Skeletal muscle tissue (tissue), 4 donors: ENCODE measurements around the gene DDR1. TPM values are rescaled to one million over a fixed set of nuclear protein-coding genes. Genes with fewer than 3 reads are reported as not detected.
"Not testable (repeated sequence)": the region's sequence is repeated elsewhere in the genome, so short reads cannot be mapped to it uniquely, and the experiment has no call there.

Experiments used
- H3K27ac ChIP-seq: one replicate; pipeline ENCODE4 v1.7.0; 2013; ENCODE audit warnings: mild to moderate bottlenecking, low read depth, low read length, inconsistent platforms
- H3K27me3 ChIP-seq, 3 donors: one replicate each; pipeline ENCODE4 v1.7.0; 2013; ENCODE audit warnings: low read length in 3 of 3; ENCODE audit not compliant: control insufficient read depth in 3 of 3, insufficient read depth in 3 of 3
- H3K36me3 ChIP-seq, 3 donors: one replicate each; pipeline ENCODE4 v1.7.0; 2013; ENCODE audit warnings: low read length in 3 of 3; ENCODE audit not compliant: control insufficient read depth in 3 of 3, insufficient read depth in 3 of 3
- H3K4me1 ChIP-seq, 3 donors: one replicate each; pipeline ENCODE4 v1.7.0; 2013; ENCODE audit warnings: low read length in 3 of 3, mild to moderate bottlenecking in 3 of 3; ENCODE audit not compliant: control insufficient read depth in 3 of 3, insufficient read depth in 3 of 3
- H3K4me3 ChIP-seq, 3 donors: one replicate each; pipeline ENCODE4 v1.7.0; 2013; ENCODE audit warnings: low read length in 3 of 3
- H3K9ac ChIP-seq, 3 donors: one replicate each; pipeline ENCODE4 v1.7.0; 2013; ENCODE audit warnings: low read length in 3 of 3, mild to moderate bottlenecking in 3 of 3, moderate library complexity in 2 of 3, low read depth in 1 of 3
- H3K9me3 ChIP-seq, 3 donors: one replicate each; pipeline ENCODE4 v1.7.0; 2013; ENCODE audit warnings: low read length in 3 of 3; ENCODE audit not compliant: control insufficient read depth in 3 of 3
- total RNA-seq: library from RNA; depleted of rRNA; stranded (reverse); fragments of >200 nt; gene quantifications from one replicate; pipeline ENCODE4 v1.2.3, GENCODE V29; 2014
- donor health status: Osteomylitis.

DDR1 gene
- total RNA-seq, 1 donor from 2014 or later: 40.7 TPM

DNA sequence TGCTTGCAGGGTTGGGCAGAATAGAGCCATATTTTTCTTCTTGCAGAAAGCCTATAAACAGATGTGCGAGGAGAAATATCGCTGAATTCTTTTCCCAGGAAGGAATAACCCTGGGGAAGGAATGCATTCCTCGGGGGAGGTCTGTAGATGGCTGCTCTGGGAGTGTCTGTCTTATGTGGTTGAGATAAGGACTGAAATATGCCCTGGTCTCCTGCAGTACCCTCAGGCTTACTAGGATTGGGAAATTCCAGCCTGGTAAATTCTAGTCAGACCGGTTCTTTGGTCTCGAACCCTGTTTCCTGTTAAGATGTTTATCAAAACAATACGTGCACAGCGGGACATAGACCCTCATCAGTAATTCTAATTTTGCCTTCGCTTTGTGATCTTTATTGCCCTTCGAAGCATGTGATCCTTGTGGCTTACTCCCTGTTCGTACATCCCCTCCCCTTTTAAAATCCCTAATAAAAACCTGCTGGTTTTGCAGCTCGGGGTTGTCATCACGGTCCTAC, 15.0 kb upstream of the DDR1 start:
- H3K27ac ChIP-seq, H3K36me3 ChIP-seq, H3K4me3 ChIP-seq, H3K9ac ChIP-seq, H3K4me1 ChIP-seq, H3K27me3 ChIP-seq, H3K9me3 ChIP-seq: not testable (repeated sequence)

DNA sequence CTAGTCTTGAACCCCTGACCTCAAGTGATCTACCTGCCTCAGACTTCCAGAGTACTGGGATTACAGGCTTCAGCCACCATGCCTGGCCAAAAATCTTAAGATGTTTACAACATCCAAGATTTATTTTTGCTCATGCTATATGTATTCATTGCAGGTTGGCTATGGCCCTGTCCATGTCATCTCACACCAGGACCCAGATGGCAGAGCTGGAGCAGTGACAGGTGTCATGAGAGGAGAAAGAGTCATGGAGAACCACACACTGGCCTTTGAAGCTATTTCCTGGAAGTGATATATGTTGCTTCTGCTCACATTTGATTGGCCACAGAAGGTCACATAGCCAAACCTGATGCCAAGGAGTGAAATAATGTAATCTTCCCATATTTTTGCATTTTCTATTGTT, 13.8 kb upstream of the DDR1 start:
- Histone ChIP-seq H3K27me3 (no peaks in the 10 kb centered on the region), H3K9ac (no peak overlapping the region), H3K4me3 (no peak overlapping the region), H3K27ac (no peak overlapping the region), H3K4me1 (peaks cover 0 to 2% (median 0%) of the 10 kb centered on the region in 3 donors), H3K36me3 (no peaks in the 10 kb centered on the region), H3K9me3 (no peaks in the 10 kb centered on the region)

DNA sequence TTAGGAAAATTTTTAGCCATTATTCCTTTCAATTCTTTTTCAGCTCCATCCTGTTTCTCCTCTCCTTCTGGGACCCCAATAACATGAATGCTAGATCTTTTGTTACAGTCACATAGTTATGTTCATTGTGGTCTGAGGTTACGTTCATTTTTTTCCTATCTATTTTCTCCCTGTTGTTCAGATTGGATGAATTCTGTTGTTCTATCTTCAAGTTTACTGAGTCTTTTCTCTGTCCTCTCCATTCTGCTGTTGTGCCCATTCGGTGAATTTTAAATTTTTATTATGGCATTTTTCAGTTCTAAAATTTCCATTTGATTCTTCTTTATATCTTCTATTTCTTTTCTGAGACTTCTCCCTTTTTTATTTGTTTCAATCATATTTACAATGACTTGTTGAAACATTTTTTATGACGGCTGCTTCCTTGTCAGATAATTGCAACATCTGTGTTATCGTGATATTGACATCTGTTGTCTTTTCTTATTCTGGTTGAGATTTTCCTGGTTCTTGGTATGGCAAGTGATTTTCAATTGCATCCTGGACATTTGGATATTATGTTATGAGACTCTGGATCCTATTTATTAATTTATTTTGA, 12.6 kb upstream of the DDR1 start:
- H3K27me3 ChIP-seq: no peaks in the 10 kb centered on the region
- H3K27ac ChIP-seq: no peak overlapping the region
- peaks cover 4 to 9% (median 4%) of the 10 kb centered on the region in 3 donors for H3K4me1 ChIP-seq
- H3K9me3 ChIP-seq: no peaks in the 10 kb centered on the region
- H3K4me3 ChIP-seq: no peak overlapping the region
- no peaks in the 10 kb centered on the region for H3K36me3 ChIP-seq
- H3K9ac ChIP-seq: no peak overlapping the region

DNA sequence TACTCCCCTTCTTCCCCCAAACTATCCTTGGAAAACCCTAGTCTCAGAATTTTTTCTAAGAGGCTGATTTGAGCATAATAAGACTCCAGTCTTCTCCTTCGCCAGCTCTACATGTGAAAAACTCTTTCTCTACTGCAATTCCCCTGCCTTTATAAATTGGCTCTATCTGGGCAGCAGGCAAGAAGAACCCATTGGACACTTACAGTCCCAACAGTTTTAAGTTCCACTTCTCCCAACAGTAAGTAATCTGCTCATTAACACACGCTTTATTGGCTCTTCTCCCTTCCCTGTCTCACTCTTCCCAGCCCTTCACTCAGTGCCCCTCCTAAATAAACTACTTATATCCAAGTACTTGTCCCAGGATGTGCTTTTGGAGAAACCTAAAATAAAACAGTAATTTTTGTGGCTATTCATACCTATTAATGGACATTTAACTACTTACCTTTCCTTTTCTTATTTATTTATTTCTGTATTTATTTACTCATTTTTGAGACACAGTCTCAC, 11.1 kb upstream of the DDR1 start:
- Histone ChIP-seq H3K4me1 (peaks cover 13 to 21% (median 17%) of the 10 kb centered on the region in 3 donors), H3K9ac (no peak overlapping the region), H3K36me3 (no peaks in the 10 kb centered on the region), H3K9me3 (no peaks in the 10 kb centered on the region), H3K27me3 (no peaks in the 10 kb centered on the region), H3K27ac (no peak overlapping the region), H3K4me3 (no peak overlapping the region)

DNA sequence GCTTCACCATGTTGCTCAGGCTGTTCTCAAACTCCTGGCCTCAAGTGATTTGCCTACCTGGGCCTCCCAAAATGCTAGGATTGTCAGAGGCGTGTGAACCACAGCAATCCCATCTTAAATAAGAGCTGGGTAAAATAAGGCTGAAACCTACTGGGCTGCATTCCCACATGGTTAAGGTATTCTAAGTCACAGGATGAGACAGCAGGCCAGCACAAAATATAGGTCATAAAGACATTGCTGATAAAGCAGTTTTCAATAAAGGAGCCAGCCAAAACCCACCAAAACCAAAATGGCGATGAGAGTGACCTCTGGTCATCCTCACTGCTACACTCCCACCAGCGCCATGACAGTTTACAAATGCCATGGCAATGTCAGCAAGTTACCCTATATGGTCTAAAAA, 10.5 kb upstream of the DDR1 start:
- not testable (repeated sequence) for H3K9ac ChIP-seq, H3K9me3 ChIP-seq, H3K4me3 ChIP-seq, H3K27ac ChIP-seq, H3K36me3 ChIP-seq, H3K27me3 ChIP-seq
- H3K4me1 ChIP-seq: peaks cover 16 to 27% (median 23%) of the 10 kb centered on the region in 3 donors

DNA sequence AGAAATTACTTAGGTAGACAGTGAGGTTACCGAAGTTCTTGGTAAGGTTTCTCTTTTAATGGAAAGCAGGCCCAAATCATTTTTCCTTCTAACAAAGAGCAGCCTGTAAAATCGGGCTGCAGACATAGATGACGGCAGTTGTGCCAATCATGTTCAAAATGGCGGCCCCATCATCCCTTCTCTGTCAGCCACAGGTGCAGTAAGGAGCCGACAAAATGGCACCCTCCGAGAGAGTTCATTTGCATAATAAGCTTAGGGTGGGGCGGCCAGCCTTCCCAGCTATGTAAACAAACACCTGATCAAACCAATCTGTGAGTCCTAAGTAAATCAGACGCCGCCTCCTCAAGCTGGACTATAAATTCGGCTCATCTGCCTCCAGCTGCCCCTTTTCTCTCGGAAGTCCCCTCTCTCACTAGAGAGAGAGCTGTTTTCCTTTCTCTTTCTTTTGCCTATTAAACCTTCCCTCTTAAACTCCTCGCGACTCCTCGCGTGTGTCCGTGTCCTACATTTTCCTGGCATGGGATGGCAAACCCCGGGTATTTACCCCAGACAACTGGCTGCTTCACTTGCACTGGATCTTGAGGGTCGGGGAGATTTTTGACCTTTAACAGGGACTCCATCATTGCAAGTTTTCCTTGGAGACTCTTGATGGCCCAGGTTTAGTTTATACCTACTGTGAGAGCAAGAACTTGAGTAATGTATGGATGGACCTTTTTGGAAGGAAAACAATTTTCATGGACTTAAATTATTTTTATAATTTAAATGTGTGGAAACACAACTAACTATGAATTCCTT, 8.9 kb upstream of the DDR1 start:
- H3K9me3 ChIP-seq: no peaks in the 10 kb centered on the region
- H3K27ac ChIP-seq: no peak overlapping the region

DNA sequence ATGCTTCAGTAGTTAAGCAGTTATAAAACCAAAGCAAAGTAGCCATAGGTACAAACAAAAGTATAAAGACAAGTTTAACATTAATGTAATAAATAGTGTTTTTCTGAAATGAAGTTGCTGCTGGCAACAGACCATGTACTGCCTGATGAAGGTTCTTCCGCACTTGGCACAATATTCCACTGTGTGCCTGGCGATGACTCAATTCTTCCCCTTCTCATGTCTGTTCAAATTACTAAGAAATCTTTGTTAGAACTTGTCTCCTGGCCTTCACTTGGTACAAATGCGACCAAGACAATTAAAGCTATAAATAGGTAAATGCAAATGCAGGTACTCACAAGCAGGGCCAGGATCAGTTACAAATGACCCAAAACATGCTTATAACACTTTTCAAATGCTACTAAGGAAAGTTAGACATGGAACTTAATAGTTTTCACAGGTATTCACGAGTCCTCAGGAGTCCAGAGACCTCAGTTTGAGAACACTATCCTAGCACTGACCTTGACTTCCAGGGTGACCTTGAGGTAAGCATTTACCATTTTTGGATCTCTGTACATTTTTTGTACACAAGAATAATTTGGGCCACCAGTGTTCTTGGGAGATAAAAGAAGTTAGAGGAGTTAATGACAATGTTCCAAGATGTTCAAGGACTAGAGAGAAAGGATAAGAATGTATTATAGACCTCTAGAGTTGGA, 8.1 kb upstream of the DDR1 start:
- Histone ChIP-seq H3K9ac (no peak overlapping the region), H3K9me3 (no peaks in the 10 kb centered on the region), H3K4me1 (peaks cover 16 to 30% (median 28%) of the 10 kb centered on the region in 3 donors), H3K36me3 (no peaks in the 10 kb centered on the region), H3K27ac (peak overlapping the region; percentile 91), H3K4me3 (no peak overlapping the region), H3K27me3 (no peaks in the 10 kb centered on the region)

More for the DNA sequence above, 8.9 kb upstream of the DDR1 start:
- Histone ChIP-seq H3K36me3 (no peaks in the 10 kb centered on the region), H3K27me3 (no peaks in the 10 kb centered on the region), H3K4me3 (no peak overlapping the region), H3K9ac (no peak overlapping the region), H3K4me1 (peaks cover 16 to 30% (median 28%) of the 10 kb centered on the region in 3 donors)

DNA sequence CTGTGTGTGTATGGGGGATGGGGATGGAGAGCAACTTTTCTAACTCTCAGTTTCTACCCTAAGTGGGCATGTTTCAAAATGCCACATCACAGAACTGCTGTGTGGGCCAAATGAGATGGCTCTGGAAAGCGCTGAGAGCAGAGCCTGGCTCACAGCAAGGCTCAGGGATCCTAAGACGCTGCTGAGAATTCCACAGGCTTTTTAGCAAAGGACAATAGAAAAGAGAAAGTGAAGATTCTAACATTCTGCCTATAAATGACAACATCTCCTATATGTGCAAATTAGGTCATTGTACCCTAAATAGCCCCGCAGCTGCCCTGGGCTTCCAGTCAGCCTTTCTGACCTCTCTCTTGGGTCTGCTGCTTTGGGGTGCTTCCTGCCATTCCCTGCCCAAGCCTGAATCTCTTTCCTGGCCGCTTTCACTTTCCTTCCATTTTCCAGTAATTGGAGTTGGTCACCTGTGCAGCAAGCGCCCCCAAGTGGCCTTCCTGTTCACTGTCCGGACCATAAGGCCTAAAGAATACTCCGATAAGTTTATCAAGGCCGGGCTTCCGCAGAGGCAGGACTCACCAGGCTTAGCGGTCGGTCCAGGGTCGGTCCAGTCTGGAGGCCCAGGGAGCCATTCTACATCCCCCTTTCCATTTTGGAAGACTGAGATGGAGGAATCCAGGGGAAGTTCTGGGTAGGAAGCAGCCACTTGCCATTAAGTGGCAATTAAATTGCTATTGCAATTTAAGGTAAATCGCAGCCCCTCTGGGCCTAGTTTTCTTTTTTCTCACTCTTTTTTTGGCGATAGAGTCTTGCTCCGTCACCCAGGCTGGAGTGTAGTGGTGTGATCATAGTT, 6.7 kb upstream of the DDR1 start:
- Histone ChIP-seq H3K9ac (peak overlapping the region; percentile 77 to 82 (median 81)), H3K4me1 (peaks cover 26 to 43% (median 42%) of the 10 kb centered on the region in 3 donors), H3K27ac (peak overlapping the region; percentile 91), H3K36me3 (no peaks in the 10 kb centered on the region), H3K9me3 (no peaks in the 10 kb centered on the region), H3K27me3 (no peaks in the 10 kb centered on the region), H3K4me3 (peak overlapping the region; percentile 64 to 68 (median 66))

DNA sequence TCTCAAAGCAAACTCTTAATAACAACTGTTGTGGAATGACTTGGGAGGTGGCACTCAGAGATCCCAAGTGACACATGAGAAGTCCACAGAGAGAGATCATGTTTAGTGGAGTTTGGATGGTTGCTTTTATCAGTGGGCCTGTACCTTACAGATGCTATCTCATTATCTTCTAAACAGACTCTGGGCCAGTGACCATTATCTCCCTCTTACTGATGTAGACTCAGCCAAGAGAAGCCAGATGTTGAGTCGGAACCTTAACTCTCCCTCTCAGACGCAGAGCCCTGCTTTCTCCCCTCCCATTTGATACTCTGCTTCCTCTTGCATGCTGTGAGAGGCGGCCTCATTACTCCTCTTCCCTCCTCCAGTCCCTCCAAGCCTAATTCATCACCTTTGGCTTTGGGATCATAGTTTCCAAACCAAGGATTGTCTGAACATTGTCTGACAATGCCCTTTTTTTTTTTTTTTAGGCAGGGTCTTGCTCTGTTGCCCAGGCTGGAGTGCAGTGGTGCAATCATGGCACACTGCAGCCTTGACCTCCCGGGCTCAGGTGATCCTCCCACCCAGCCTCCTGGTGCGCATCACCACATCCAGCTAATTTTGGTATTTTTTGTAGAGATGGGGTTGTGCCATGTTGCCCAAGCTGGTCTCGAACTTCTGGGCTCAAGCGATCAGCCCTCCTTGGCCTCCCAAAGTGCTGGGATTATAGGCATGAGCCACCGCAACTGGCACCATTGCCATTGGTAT, 4.5 kb upstream of the DDR1 start:
- Histone ChIP-seq H3K9ac (no peak overlapping the region), H3K27ac (no peak overlapping the region), H3K9me3 (no peaks in the 10 kb centered on the region), H3K4me1 (peaks cover 36 to 58% (median 57%) of the 10 kb centered on the region in 3 donors), H3K4me3 (no peak overlapping the region), H3K27me3 (no peaks in the 10 kb centered on the region), H3K36me3 (no peaks in the 10 kb centered on the region)
